Liver (tissue), 3 donors: ENCODE results near the gene GLRX5.

Experiments
- EGR1 ChIP-seq, 2 donors: IDR thresholded peaks; 2 replicates each; pipeline ENCODE4 v1.6.1; 2016 to 2018; ENCODE audit warnings: antibody characterized with exemption in 2 of 2, low read depth in 2 of 2
- HNF4A ChIP-seq, 2 donors: conservative IDR thresholded peaks; 2 replicates each; pipeline ENCODE4 v1.6.1; 2016; ENCODE audit warnings: antibody characterized with exemption in 2 of 2, mild to moderate bottlenecking in 2 of 2
- HNF4G ChIP-seq: IDR thresholded peaks from 2 replicates; pipeline ENCODE4 v1.6.1; 2016; ENCODE audit warnings: antibody characterized with exemption
- JUND ChIP-seq, 2 donors: IDR thresholded peaks; 2 replicates each; pipeline ENCODE4 v1.6.1; 2016; ENCODE audit warnings: antibody characterized with exemption in 2 of 2
- NR2F2 ChIP-seq: IDR thresholded peaks from 2 replicates; pipeline ENCODE4 v1.6.1; 2016; ENCODE audit warnings: antibody characterized with exemption
- RAD21 ChIP-seq, 2 donors: IDR thresholded peaks; 2 replicates each; pipeline ENCODE4 v1.6.1; 2016; ENCODE audit warnings: antibody characterized with exemption in 2 of 2, mild to moderate bottlenecking in 2 of 2
- RXRA ChIP-seq, 2 donors: IDR thresholded peaks; 2 replicates each; pipeline ENCODE4 v1.6.1; 2017 to 2018; ENCODE audit warnings: antibody characterized with exemption in 2 of 2, mild to moderate bottlenecking in 1 of 2
- SP1 ChIP-seq: IDR thresholded peaks from 2 replicates; pipeline ENCODE4 v1.6.1; 2018; ENCODE audit warnings: antibody characterized with exemption, mild to moderate bottlenecking
- TAF1 ChIP-seq: conservative IDR thresholded peaks from 2 replicates; pipeline ENCODE4 v1.6.1; 2016; ENCODE audit warnings: antibody characterized with exemption, mild to moderate bottlenecking
- YY1 ChIP-seq: IDR thresholded peaks from 2 replicates; pipeline ENCODE4 v1.6.1; 2016; ENCODE audit warnings: antibody characterized with exemption, mild to moderate bottlenecking
- TF ChIP-seq, protein P1 (sequence below): fragments of 150-350 bp; IDR thresholded peaks from 2 replicates; pipeline ENCODE4 v1.5.1; 2017; ENCODE audit warnings: improper control_type of control experiment, low read depth, low read length; ENCODE audit not compliant: missing input control
- TF ChIP-seq, protein P2 (sequence below): IDR thresholded peaks from 2 replicates; pipeline ENCODE4 v1.6.1; 2016; ENCODE audit warnings: antibody characterized with exemption
- TF ChIP-seq, protein P3 (sequence below): IDR thresholded peaks from 2 replicates; pipeline ENCODE4 v1.6.1; 2016; ENCODE audit warnings: antibody characterized with exemption
- TF ChIP-seq, protein P4 (sequence below): IDR thresholded peaks from 2 replicates; pipeline ENCODE4 v1.6.1; 2016; ENCODE audit warnings: antibody characterized with exemption, mild to moderate bottlenecking
- donor health status: healthy.
- donor health status: healthy.

DNA sequence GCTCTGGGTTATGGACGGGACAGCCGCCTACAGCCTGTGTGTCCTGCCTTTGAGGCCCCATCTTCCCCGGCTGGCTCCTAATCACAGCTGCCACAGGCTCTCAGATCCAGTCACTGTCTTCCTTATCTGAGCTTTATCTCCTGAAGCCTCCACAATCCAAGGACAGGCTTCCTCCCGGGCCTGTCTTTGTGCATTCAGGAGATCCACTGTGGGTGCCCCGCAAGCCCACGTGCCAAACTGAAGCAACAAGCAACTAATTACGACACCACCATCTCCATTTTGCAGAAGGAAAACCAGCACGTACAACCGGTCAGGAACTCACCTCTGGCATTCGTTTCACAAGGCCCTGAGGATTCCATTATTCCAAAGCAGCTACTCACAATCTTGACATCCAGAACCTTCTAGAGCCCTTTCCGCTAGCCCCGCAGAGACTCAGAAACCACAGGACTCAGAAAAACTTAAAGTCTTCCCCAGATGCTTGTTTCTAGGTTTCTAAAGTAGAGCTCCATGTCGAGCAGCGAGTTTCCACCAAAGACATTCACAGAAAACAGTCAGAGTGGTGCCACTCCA, 32.4 kb upstream of the GLRX5 start:
- TF ChIP-seq HNF4G (no peak), TAF1 (no peak), JUND (IDR thresholded peaks at IDR 0.05) (no peak), RAD21 (IDR thresholded peaks at IDR 0.05) (no peak), YY1 (no peak), NR2F2 (no peak), RXRA (IDR thresholded peaks at IDR 0.05) (no peak), EGR1 (IDR thresholded peaks at IDR 0.05; ENCODE audit: low read depth in 2 of 2) (no peak), SP1 (no peak), HNF4A (conservative IDR thresholded peaks at IDR 0.05) (no peak)
- TF ChIP-seq, protein P1, sequence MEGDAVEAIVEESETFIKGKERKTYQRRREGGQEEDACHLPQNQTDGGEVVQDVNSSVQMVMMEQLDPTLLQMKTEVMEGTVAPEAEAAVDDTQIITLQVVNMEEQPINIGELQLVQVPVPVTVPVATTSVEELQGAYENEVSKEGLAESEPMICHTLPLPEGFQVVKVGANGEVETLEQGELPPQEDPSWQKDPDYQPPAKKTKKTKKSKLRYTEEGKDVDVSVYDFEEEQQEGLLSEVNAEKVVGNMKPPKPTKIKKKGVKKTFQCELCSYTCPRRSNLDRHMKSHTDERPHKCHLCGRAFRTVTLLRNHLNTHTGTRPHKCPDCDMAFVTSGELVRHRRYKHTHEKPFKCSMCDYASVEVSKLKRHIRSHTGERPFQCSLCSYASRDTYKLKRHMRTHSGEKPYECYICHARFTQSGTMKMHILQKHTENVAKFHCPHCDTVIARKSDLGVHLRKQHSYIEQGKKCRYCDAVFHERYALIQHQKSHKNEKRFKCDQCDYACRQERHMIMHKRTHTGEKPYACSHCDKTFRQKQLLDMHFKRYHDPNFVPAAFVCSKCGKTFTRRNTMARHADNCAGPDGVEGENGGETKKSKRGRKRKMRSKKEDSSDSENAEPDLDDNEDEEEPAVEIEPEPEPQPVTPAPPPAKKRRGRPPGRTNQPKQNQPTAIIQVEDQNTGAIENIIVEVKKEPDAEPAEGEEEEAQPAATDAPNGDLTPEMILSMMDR: no peak
- TF ChIP-seq, protein P2, sequence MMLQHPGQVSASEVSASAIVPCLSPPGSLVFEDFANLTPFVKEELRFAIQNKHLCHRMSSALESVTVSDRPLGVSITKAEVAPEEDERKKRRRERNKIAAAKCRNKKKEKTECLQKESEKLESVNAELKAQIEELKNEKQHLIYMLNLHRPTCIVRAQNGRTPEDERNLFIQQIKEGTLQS: no peak
- TF ChIP-seq, protein P3, sequence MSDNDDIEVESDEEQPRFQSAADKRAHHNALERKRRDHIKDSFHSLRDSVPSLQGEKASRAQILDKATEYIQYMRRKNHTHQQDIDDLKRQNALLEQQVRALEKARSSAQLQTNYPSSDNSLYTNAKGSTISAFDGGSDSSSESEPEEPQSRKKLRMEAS: no peak
- TF ChIP-seq, protein P4, sequence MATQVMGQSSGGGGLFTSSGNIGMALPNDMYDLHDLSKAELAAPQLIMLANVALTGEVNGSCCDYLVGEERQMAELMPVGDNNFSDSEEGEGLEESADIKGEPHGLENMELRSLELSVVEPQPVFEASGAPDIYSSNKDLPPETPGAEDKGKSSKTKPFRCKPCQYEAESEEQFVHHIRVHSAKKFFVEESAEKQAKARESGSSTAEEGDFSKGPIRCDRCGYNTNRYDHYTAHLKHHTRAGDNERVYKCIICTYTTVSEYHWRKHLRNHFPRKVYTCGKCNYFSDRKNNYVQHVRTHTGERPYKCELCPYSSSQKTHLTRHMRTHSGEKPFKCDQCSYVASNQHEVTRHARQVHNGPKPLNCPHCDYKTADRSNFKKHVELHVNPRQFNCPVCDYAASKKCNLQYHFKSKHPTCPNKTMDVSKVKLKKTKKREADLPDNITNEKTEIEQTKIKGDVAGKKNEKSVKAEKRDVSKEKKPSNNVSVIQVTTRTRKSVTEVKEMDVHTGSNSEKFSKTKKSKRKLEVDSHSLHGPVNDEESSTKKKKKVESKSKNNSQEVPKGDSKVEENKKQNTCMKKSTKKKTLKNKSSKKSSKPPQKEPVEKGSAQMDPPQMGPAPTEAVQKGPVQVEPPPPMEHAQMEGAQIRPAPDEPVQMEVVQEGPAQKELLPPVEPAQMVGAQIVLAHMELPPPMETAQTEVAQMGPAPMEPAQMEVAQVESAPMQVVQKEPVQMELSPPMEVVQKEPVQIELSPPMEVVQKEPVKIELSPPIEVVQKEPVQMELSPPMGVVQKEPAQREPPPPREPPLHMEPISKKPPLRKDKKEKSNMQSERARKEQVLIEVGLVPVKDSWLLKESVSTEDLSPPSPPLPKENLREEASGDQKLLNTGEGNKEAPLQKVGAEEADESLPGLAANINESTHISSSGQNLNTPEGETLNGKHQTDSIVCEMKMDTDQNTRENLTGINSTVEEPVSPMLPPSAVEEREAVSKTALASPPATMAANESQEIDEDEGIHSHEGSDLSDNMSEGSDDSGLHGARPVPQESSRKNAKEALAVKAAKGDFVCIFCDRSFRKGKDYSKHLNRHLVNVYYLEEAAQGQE: no peak
